KMS-11 (cell line): ENCODE measurements around the gene CPEB4.

ENCODE experiments used
- H2AFZ ChIP-seq: fragments of 200-600 bp; sonication (generic); 2 replicates; pipeline ENCODE4 v1.6.1; 2016; ENCODE audit warnings: antibody characterized with exemption, mixed run types, low read depth
- H3K27ac ChIP-seq: fragments of 200-600 bp; sonication (generic); 2 replicates; pipeline ENCODE4 v1.6.1; 2016; ENCODE audit warnings: mild to moderate bottlenecking, mixed run types
- H3K27me3 ChIP-seq: fragments of 200-600 bp; sonication (generic); 2 replicates; pipeline ENCODE4 v1.6.1; 2017; ENCODE audit warnings: mild to moderate bottlenecking, low read depth, mixed run types, moderate library complexity; ENCODE audit not compliant: insufficient read depth
- H3K36me3 ChIP-seq: fragments of 200-600 bp; sonication (generic); 2 replicates; pipeline ENCODE4 v1.6.1; 2017; ENCODE audit warnings: mild to moderate bottlenecking, mixed run types; ENCODE audit not compliant: insufficient read depth
- H3K4me1 ChIP-seq: fragments of 200-600 bp; sonication (generic); 2 replicates; pipeline ENCODE4 v1.6.1; 2016; ENCODE audit warnings: mild to moderate bottlenecking, low read depth, mixed run types; ENCODE audit not compliant: poor library complexity, severe bottlenecking
- H3K4me2 ChIP-seq: fragments of 200-600 bp; sonication (generic); 2 replicates; pipeline ENCODE4 v1.7.0; 2016; ENCODE audit warnings: mild to moderate bottlenecking, mixed run types
- H3K4me3 ChIP-seq: fragments of 200-600 bp; sonication (generic); IDR thresholded peaks from 2 replicates; pipeline ENCODE4 v1.6.1; 2017; ENCODE audit warnings: low read depth, low read length, mixed read lengths; ENCODE audit not compliant: insufficient read depth
- H3K79me2 ChIP-seq: fragments of 200-600 bp; sonication (generic); 2 replicates; pipeline ENCODE4 v1.6.1; 2016; ENCODE audit warnings: low read depth, mixed run types; ENCODE audit not compliant: insufficient read depth
- H3K9ac ChIP-seq: fragments of 200-600 bp; sonication (generic); 2 replicates; pipeline ENCODE4 v1.6.1; 2016; ENCODE audit warnings: mild to moderate bottlenecking, mixed run types
- H4K20me1 ChIP-seq: fragments of 200-600 bp; sonication (generic); 2 replicates; pipeline ENCODE4 v1.6.1; 2016; ENCODE audit warnings: mild to moderate bottlenecking, mixed run types; ENCODE audit not compliant: insufficient read depth
- CTCF ChIP-seq: fragments of 200-600 bp; sonication (generic); conservative IDR thresholded peaks from 2 replicates; pipeline ENCODE4 v1.6.1; 2017; ENCODE audit warnings: low read depth, mild to moderate bottlenecking, antibody characterized with exemption, low read length, moderate library complexity, mixed read lengths

CPEB4 gene

DNA sequence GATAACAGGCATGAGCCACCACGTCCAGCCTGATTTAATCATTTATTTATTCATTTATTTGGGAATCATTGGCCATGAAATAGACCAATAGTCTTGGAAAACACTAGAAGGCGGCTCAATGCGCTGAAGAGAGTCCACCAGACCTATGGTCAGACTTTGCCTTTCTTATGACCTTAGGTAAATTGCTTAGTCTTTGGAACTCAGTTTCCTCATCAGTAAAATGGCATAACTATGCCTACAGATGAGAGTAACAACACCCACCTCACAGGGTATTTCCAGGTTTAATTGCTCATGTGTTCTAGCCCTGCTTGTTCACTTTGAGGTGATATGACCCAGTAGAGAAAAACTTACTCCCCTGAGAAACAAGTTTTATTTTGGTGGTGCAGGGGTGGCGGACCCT is 38.2 kb upstream of the CPEB4 start:
- no peak overlapping the region for H2AFZ ChIP-seq
- H4K20me1 ChIP-seq = no peaks in the 10 kb centered on the region
- TF ChIP-seq CTCF = no peak

DNA sequence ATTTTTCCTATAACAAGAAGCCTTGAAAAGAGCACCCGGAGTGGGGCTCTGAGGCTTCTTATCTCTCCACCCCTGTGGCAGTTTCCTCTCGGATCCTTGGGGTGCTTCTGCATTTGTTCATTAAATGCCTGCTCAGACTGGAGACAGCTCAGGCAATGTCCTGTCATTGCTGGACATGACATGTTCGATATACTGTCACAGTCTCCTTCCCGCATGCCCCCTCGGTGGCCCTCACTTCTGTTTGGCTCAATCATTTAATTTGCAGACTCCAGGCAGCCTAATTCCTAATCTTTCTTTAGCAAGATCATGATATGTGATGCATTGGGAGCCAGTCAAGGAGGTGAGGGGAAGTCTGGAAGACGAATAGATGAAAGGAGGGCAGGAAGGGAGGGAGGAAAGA is 37.5 kb upstream of the CPEB4 start:
- H3K4me2 ChIP-seq = no peak overlapping the region

More for the DNA sequence above, 38.2 kb upstream of the CPEB4 start:
- peaks cover 14% of the 10 kb centered on the region for H3K4me1 ChIP-seq
- no peaks in the 10 kb centered on the region for H3K36me3 ChIP-seq
- no peak overlapping the region for H3K9ac ChIP-seq
- no peaks in the 10 kb centered on the region for H3K27me3 ChIP-seq
- no peak overlapping the region for H3K27ac ChIP-seq
- H3K4me2 ChIP-seq = no peak overlapping the region
- H3K4me3 ChIP-seq = no peak overlapping the region
- no peaks in the 10 kb centered on the region for H3K79me2 ChIP-seq

DNA sequence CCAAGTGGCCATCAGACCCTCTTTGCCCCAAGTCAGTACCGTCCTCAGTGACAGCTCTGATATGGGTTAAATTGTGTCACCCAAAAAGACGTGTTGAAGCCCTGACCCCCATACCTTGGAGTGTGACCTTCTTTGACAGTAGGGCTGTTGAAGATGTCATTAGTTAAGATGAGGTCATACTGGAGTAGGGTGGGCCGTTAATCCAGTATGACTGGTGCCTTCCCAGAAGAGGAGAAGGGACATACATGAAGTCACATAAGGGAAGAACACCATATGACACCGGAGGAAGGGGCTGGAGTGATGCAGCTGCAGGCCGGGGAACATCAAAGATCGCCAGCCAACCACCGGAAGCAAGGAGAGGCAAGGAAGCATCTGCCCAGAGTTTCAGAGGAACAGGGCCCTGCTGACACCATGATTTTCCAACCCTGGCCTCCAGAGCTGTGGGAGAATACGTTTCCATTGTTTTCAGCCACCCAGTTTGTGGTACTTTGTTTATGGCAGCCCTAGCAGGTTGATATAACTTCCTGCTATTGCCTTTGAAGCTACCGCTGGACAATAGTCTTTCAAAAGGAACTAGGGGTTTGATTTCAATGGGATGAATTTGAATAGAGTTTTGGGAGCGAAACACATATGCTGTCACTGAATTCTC is 36.4 kb upstream of the CPEB4 start:
- Histone ChIP-seq H3K36me3 (no peaks in the 10 kb centered on the region), H4K20me1 (no peaks in the 10 kb centered on the region), H3K27me3 (no peaks in the 10 kb centered on the region), H3K27ac (no peak overlapping the region), H3K79me2 (no peaks in the 10 kb centered on the region), H3K4me1 (peaks cover 14% of the 10 kb centered on the region), H3K4me2 (no peak overlapping the region), H2AFZ (no peak overlapping the region), H3K4me3 (no peak overlapping the region), H3K9ac (no peak overlapping the region)
- TF ChIP-seq CTCF = no peak

More for the DNA sequence above, 37.5 kb upstream of the CPEB4 start:
- no peaks in the 10 kb centered on the region for H3K27me3 ChIP-seq
- no peak overlapping the region for H2AFZ ChIP-seq
- no peak overlapping the region for H3K27ac ChIP-seq
- no peak overlapping the region for H3K4me3 ChIP-seq
- no peak overlapping the region for H3K9ac ChIP-seq
- H3K79me2 ChIP-seq = no peaks in the 10 kb centered on the region
- no peaks in the 10 kb centered on the region for H3K36me3 ChIP-seq
- TF ChIP-seq CTCF = no peak
- H3K4me1 ChIP-seq = peaks cover 14% of the 10 kb centered on the region
- no peaks in the 10 kb centered on the region for H4K20me1 ChIP-seq

DNA sequence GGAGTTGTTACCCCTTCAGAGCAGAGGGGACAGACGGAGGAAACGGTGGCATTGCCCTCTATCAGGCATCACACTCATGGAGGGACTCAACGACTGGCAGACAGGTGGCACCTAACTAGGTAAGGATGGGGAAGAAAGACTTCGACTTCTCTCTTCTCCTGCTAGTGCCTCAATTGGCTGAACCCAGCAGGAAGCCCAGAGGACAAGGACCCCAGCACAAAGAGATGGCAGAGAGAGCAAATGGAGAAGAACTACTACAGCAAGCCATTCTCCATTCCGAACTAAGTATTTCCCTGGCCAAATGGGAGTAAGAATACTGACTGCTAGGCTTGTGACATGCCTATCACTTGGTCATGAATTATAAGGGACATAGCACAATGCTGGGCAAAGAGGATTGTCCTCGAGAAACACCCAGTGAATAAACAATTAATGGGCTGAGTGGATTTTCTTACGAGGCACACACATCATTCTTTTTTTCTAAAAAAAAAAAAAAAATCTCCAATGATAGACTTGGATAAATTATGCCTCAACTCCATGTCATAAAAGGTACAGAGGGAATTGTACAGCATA is 35.3 kb upstream of the CPEB4 start:
- H3K4me3 ChIP-seq = no peak overlapping the region
- no peaks in the 10 kb centered on the region for H3K27me3 ChIP-seq
- H3K27ac ChIP-seq = no peak overlapping the region
- TF ChIP-seq CTCF = no peak
- no peak overlapping the region for H3K4me2 ChIP-seq
- H2AFZ ChIP-seq = no peak overlapping the region
- H3K4me1 ChIP-seq = peaks cover 14% of the 10 kb centered on the region
- no peak overlapping the region for H3K9ac ChIP-seq
- no peaks in the 10 kb centered on the region for H3K36me3 ChIP-seq
- no peaks in the 10 kb centered on the region for H3K79me2 ChIP-seq
- no peaks in the 10 kb centered on the region for H4K20me1 ChIP-seq
